Measurements from ENCODE around the gene PALLD.

- TF ChIP-seq CTCF (IDR thresholded peaks at IDR 0.05; ENCODE audit: poor library complexity, severe bottlenecking) (no peak), SMC3 (conservative IDR thresholded peaks at IDR 0.05; ENCODE audit: poor library complexity) (no peak), EP300 (conservative IDR thresholded peaks at IDR 0.05; ENCODE audit: poor library complexity, severe bottlenecking) (no peak), POLR2AphosphoS5 (IDR thresholded peaks at IDR 0.05) (no peak), MXI1 (conservative IDR thresholded peaks at IDR 0.05; ENCODE audit: poor library complexity, severe bottlenecking) (no peak), EZH2 (IDR thresholded peaks at IDR 0.05; ENCODE audit: borderline replicate concordance, insufficient read depth, low read length, poor library complexity, severe bottlenecking) (no peak), TAF1 (IDR thresholded peaks at IDR 0.05; ENCODE audit: low read depth) (no peak)
Measured at GRCh38 chr4:168538632-168539031, 41.8 kb downstream of the PALLD start.
